Fibroblast of villous mesenchyme (primary cell): Measurements from ENCODE around the gene PEMT. TPM values are rescaled to one million over a fixed set of nuclear protein-coding genes. Genes with fewer than 3 reads are reported as not detected.

Experiments
- DNase-seq: peaks from one replicate; pipeline ENCODE4 v3.0.0-alpha.2; 2010; ENCODE audit warnings: low read depth
- H3K4me3 ChIP-seq: 2 replicates; pipeline ENCODE4 v1.5.1; 2011; ENCODE audit warnings: low read depth, mild to moderate bottlenecking, low read length
- total RNA-seq: library from RNA; depleted of rRNA; stranded (reverse); fragments of >200 nt; gene quantifications from 2 replicates; pipeline ENCODE4 v1.2.3, GENCODE V29; 2012
- TF ChIP-seq, protein P1 (sequence below): IDR thresholded peaks from 2 replicates; pipeline ENCODE4 v1.5.1; 2012; ENCODE audit warnings: low read depth, mild to moderate bottlenecking, low read length; ENCODE audit not compliant: insufficient read depth

The PEMT gene
- total RNA-seq, 1 donor, result 28.9 TPM

DNA sequence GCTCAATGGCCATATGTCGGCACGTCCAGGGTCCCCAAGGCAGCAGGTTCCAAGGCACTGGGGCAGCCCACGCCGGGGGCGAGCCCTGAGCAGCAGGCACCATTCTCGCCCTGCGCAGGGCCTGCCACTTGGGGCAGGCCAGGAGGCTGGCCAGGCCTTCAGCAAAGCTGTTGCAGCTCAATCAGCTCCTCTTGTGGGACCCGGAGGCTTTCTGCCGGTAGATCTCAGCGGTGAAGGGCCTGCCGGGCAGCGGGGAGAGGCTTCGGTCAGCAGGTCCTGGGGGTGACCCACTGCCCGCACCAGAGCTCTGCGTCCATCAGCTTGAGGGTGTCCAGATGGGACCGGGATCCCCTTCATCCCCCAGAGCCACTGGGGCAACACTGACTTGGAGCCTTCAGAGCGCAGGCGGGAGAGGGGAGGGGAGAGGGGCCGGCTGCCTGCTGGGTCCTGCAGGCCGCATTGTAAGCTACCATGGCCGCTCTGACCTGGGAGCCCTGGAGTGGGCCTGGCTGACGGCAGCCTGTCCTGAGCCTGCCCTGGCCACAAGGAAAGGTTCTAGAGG is 85.8 kb downstream of the PEMT start:
- H3K4me3 ChIP-seq, result no peak overlapping the region
- no peak for DNase-seq
- TF ChIP-seq, protein P1, sequence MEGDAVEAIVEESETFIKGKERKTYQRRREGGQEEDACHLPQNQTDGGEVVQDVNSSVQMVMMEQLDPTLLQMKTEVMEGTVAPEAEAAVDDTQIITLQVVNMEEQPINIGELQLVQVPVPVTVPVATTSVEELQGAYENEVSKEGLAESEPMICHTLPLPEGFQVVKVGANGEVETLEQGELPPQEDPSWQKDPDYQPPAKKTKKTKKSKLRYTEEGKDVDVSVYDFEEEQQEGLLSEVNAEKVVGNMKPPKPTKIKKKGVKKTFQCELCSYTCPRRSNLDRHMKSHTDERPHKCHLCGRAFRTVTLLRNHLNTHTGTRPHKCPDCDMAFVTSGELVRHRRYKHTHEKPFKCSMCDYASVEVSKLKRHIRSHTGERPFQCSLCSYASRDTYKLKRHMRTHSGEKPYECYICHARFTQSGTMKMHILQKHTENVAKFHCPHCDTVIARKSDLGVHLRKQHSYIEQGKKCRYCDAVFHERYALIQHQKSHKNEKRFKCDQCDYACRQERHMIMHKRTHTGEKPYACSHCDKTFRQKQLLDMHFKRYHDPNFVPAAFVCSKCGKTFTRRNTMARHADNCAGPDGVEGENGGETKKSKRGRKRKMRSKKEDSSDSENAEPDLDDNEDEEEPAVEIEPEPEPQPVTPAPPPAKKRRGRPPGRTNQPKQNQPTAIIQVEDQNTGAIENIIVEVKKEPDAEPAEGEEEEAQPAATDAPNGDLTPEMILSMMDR, result no peak

- H3K4me3 ChIP-seq, result no peak overlapping the region
- no peak for DNase-seq
- TF ChIP-seq, protein P1, result no peak
These were observed 86.4 kb downstream of the PEMT start for GRCh38 chr17:17505151-17505550.

- no peak overlapping the region for H3K4me3 ChIP-seq
- TF ChIP-seq, protein P1, result no peak
- DNase-seq, result no peak
These were observed 87.0 kb downstream of the PEMT start for GRCh38 chr17:17504341-17505140.

- TF ChIP-seq, protein P1, result no peak
- no peak for DNase-seq
- no peak overlapping the region for H3K4me3 ChIP-seq
These were observed 87.9 kb downstream of the PEMT start for GRCh38 chr17:17503566-17504130.

DNA sequence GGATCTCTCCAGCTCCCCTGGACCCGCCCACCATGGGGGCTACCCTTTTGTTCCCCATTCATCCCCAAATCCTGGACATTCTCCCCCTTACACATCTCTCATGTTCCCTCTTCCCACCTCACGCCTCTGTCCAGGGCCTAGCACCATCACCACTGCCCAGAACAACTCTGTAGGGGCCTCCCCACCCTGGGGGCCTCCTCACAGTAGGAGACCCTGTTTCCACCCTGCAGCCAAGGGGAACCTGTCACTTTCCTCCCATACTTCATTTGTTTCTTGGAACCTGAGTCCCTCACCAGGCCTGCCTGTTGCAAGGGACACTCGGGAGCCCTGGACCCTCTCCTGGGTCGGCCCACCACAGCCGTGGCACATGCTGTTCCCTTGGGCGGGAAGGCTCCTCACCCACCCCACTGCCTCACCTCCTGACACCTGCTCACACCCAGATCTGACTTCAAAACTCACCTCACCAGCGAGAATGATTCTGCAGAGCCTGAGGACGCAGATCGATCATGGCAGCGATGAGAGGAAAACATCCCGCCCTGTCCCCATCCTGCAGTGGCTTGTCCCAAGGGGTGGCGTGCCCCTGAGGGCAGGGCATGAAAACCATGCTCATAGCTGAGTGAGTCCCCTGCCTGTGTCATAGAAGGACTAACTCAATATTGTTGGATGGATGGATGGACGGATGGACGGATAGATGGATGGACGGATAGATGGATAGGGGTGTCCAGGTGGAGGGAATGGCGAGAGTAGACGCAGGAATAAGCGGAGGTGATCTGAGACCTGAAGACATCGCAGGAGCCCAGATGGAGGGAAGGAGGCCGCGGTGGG is 88.6 kb downstream of the PEMT start:
- TF ChIP-seq, protein P1, result no peak
- no peak overlapping the region for H3K4me3 ChIP-seq
- no peak for DNase-seq

- H3K4me3 ChIP-seq, result no peak overlapping the region
- TF ChIP-seq, protein P1, result no peak
- DNase-seq, result no peak
These were observed 90.4 kb downstream of the PEMT start for GRCh38 chr17:17500999-17501605.
